Left renal cortex interstitium (tissue), 4 donors: ENCODE results near the gene CCDC9. TPM values are rescaled to one million over a fixed set of nuclear protein-coding genes. Genes with fewer than 3 reads are reported as not detected.

Experiments used
- DNase-seq, 4 donors: peaks; one replicate each; pipeline ENCODE4 v3.0.0-alpha.2; 2013; ENCODE audit warnings: low read depth in 4 of 4, low spot score in 2 of 4, missing footprints in 1 of 4
- polyA plus RNA-seq, 4 donors: library from polyadenylated mRNA; unstranded; fragments of 120-200 nt; gene quantifications; one replicate each; pipeline ENCODE4 v1.2.1, GENCODE V29; 2013; ENCODE audit not compliant: insufficient read length in 4 of 4

The CCDC9 gene
- polyA plus RNA-seq: 10 to 100 TPM; 19.5 to 31.8 (median 29.0) TPM

DNA sequence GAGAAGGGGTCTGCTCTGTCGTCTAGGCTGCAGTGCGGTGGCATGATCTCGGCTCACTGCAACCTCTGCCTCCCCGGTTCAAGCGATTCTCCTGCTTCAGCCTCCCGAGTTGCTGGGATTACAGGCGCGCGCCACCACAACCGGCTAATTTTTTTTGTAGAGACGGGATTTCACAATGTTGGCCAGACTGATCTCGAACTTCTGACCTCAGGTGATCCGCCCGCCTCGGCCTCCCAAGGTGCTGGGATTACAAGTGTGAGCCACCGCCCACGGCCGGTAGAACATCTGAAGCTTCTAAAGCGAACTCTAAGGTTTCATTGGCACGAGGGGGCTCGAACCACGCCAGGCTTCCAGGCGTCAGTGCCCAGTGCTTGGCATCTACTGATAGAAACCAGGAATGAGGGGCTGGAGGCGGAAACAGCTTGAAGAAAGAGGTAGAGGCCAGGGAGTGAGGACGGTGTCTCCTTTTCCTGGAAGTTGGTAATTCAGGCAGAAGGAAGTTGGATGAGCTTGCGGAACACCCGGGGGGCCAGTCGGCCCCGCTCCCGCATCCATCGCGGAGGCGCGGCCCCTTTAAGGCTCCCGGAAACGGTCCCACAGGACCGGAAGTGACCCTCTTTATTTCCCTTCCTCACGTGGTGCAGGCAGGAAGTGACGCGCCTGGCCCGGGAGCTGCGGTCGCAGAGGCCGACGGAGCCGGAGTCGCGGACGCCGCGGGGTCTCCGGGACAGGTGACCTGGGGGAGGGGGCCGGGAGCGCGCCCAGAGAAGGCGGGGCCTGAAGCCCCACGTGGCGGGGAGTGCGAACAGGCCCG, at the start of gene CCDC9:
Gene CCDC9, plus strand, starts transcription at position 647 of the 814 bp plus-strand sequence. CDS start 1,876 bp downstream, outside the sequence.
- peak; percentile 87 to 94 (median 92) for DNase-seq

DNA sequence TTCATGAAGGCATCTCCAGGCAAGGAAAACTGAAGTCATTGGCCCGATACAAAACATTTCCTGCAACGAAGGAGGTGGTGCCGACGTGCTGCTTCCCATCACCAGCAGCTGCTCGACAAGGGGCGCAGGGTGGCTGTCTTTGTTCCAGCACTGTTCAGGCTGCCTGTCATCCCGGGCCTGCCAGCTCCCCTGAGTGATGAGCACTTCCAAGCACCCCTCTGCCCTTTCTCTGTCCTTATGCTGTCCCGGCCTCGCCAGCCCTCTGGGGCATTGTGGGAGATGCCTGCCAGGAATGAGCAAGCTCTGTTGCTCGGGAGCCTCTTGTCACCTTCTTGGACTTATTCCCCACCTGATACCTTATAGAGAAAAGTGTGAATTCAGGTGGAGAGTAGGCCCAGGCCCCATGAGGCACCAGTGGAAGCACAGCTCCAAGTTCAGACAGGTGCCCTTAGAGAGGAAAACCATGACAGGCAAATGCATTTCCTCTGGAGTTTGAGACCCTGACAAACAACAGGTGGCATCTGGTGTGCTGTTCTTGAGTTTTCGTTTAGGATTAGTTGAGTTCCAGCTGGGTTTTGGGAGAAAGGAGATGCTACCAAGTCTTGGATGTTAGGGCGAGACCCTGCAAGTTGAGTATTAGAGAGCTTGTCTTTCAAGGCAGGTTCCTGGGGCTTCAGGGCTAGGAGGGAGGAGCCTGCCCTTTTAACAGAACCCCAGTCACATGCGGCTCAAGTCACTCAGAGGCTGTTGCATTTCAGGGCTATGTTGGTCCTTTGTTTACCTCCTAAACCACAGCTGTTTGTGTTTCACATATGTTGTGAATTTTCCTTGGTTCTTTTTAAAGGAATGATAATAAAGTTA, 46.8 kb upstream of the CCDC9 start:
- DNase-seq: no peak

DNA sequence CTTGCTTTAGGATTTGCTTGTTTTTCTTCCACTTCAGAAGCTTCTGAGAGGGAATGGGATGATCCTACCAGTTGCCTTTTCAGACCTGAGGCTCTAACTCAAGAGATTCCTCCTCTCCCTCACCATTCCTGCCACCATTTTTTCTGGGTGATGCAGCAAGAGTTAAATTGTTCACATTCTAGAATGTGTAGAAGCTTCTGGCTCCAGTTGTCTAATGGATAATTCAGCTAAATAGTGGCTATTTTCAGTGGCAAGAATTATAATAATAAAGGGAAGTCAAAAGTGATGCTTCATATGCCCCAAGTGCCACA, 46.2 kb upstream of the CCDC9 start:
- no peak for DNase-seq

DNA sequence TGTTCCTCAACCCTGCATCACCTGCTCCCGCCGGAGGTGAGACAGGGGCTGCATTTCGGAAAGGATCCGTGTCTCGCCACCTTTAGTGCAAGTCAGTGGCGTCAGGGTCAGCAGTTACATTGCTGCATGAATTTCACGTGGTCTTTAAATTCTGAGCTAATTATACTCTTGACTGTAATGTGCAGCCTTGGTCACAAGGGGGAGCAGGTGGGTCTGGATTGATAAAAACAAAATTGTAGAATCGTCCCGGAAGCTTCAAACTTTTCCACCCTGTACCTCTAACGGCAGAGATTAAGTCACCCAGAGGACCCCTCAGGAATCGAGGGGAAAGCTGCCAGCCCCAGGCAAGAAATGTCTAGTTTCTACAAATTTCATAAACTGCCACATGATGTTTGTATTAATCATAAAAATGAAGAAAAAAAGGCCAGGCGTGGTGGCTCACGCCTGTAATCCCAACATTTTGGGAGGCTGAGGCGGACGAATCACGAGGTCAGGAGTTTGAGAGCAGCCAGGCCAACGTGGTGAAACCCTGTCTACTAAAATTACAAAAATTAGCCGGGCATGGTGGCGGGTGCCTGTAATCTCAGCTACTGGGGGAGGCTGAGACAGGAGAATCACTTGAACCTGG, 45.5 kb upstream of the CCDC9 start:
- peak in 1 of 4 donors; percentile 72 for DNase-seq

DNA sequence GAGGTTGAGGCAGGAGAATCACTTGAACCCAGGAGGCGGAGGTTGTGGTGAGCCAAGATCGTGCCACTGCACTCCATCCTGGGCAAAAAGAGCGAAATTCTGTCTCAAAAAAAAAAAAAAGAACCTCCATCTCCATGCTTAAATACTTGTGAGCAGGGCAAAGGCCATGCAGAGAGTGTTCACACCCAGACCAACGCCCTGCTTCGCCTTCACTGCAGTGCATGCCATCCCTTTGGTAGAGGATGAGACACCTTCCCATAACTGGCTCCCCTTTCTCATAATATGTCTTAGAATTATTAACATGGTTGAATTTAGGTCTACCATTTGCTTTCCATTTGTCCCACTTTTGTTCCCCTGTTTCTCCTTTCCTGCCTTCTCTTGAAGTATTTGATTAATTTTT, 40.7 kb upstream of the CCDC9 start:
- no peak for DNase-seq

DNA sequence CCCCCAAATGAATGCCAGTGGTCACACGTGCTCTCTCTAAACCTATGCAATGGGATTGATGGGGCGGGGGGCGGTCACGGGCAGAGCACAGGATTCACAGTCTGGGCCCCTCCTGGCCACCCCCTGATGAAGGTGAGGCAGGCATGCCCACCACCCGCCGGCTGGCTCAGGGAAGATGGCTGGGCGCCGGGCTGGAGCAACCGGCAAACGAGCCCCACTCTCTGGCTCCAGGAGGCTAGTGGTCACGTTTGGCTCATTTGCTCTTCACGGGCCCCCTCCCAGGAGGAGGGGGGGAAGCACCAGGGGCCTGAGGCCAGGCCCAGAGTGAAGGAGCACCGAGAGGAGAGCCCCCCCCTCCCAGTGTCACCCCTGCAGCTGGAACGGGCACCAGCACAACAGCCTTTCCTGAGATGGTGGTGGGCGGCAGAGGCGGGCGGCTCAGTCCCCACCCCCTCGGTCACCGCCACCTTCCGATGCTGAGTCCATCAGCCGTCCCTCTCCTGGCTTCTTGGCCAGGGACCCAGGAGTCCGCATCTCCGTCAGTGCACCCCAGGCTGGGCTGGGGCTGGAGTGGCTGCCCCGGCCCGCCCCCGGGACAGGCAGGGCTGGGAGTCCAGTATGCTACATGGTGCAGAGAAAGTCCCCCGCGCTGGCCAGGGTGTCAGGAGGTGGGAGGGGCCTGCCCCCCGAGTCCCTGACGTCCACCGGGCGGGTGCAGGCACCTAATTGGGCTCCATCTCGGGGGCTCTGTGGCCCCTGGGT, 35.1 kb upstream of the CCDC9 start:
- DNase-seq: no peak

DNA sequence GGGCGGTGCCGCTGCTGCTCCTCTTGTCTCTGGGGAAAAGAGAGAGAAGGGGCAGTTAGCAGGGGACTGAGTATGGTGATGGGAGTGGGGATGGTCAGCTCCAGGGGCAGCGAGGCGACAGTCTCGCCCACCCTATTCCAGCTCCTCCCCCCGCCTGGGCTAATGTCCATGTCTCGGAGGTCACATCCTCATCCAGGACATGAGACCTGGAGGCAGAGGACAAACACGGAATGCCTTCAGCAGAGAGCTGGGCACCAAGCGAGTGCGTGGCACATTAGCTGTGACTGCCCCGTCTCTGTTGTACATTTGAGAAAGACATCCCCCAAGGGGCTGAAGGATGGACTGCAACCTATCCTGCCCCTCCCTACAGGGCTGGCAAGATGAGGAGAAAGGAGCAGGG, 34.4 kb upstream of the CCDC9 start:
- no peak for DNase-seq

DNA sequence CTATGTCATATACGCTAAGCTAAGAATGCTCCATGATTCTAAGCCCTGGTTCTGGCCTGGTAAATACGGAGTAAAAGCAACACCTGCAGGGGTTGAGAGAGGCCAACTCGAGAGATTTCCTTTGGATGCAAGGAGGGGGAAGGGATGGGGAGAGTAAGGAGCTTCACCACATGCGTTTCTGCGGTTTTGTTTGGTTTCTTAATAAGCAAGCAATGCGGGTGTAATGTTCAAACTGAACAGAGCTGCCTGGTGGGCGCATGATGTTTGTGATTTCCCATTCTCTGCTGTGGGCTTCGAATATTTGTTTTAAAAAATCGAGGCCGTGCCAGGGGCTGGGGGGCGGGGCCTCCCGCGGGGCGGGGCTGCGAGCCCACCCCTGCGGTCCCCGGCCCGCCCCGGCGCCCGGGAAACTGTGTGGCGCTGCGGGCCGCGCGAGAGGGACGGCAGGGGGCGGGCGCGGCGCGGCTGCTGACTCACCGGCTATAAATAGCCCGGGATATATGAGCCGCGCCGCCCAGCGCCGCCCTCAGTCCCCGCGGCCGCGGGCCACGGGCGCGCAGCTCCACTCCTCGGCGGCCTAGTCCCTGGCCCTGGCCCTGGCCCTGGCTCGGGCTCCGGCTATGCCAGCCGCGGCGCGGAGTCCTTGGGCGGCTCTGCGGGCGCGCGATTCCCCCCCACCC, 30.4 kb upstream of the CCDC9 start:
- DNase-seq: peak in 1 of 4 donors; percentile 76

DNA sequence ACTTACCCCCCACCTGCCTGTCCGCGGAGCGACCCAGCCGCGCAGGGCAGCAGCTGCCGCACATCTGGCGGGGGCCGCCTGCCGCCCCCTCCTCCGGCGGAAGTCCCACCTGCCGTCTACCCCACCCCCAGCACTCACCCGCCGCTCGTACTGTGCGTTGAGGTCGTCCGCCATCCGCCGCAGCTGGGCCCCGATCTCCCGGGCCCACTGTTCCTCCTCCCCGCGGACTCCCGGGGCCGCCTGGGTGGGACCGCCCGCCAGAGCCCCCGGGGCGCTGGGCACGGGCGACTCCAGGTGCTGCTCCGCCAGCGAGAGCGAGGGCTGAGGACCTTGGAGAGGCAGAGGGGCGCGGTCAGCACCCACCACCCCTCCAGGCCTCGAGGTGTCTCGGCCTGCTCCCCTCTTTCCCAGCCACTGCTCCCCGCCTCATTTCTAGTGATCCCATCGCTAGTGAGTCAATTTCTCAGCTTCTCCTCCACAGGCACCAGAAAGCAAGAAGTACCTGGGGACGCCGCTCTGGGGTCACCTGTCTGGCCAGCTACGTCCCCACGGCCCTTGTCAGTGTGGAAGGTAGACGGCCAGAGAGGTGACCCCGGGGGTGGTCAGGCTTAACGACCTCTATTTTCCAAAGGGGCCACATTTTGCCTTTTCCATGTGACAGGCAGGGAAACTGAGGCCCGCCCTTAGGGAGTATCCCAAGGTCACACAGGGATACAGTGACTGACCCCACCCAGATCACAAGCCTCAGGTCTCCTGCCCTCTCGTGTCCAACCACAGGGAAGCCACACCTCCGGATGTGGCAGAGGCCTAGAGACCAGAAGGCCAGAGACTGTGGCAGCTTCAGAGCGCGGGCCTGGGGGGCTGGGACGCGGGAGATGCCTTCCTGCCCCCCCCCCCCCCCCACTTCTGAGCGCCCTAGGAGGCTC, 29.6 kb upstream of the CCDC9 start:
- no peak for DNase-seq

DNA sequence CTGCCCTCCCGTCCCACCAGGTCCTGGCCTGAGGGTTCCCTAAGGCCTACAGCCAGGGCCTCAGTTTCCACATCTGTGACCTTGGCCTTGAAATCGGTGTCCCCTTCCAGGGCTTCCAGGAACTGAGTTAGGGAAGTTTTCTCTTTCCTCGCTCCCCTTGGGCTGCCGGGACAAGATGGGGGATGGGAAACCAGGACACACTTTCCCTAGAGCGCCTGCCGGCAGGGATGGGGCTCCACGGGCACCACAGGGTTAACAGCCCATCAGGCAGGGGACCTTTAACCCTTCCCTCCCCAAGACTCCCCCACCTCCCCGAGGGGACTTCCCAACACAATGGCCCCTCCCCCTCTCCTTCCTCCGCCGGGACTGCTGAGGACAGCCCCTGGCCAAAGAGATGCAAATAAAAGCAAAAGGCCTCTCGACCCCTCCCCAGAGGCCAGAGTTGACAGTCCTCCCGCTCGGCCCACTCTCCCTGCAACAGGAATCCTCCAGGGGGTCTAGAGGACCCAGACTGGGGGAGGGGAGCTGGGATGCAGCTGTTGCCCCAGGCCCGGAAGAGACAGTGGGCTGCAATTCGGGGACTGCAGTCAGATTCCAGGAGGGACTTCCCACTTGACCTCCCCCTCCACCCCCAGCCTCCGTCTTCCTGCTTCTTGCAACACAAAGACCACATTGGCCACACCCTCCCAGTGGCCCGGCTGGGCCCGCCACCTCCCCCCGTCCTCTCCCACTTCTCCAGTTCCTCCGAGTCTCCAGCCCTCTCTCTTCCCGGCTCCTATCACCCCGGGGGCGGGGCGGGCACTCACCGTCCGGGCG, 28.8 kb upstream of the CCDC9 start:
- no peak for DNase-seq

DNA sequence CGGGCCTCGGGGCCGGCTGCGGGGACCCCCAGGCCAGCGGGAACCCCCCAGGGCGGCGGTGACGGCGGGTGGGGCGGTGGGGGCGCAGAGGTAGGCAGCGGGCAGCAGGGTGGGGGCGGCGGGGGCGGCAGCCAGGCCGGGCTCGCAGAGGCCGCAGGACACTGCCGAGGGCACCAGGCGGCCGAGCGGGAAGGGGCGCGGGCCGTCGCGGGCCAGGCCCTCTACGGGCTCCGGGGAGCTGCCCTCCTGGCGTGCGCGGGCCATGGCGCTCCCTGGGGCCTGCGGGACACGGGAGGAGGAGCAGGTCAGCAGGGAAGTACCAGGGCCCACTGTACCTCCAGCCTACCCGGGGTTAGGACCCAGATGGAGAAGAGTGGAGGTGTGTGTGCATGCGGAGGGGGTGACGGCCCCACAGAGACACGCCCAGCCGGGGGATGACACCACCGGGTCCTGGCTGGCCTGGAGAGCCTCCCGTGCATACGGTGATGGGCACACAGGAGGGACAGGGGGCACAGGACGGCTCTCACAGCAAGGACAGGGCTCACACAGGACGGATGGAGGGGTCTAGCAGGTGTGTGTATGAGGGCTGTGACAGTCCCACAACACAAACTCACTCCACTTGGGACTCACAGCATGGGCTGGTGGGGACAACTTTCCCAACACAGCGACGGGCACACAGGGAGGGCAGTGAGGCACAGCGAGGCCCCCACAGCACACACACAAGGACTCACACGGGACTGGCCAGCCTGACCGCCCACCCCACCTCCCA, 28.0 kb upstream of the CCDC9 start:
- DNase-seq: no peak

DNA sequence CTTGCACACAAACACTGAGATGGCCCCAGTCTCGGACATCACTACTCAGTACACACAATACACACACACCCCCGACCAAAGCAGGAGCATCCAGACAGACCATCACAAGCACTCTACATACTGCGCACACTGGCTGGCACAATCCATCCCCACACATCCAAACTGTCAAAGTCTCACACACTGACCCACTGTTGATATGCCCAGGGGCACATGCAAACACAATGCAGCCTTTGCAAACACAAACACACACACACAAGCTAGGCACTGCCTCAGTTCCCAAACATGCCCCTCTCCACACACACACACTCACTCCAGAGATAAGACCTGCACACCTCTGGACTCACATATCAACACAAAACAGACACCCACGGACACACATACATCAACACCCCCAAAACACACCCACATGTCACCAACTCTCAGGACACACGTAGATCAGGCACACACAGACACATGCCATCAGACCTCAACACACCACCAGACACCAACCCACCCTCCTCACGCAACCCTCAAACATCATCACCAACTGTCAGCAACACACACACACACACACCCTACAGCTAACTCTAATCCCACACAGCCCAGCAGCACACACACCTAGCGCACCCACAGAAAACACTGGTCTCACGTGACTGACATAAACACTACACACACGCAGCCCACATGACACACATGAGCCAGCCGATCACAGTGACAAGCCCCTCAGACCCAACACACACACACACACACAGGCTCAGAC, 27.2 kb upstream of the CCDC9 start:
- no peak for DNase-seq

DNA sequence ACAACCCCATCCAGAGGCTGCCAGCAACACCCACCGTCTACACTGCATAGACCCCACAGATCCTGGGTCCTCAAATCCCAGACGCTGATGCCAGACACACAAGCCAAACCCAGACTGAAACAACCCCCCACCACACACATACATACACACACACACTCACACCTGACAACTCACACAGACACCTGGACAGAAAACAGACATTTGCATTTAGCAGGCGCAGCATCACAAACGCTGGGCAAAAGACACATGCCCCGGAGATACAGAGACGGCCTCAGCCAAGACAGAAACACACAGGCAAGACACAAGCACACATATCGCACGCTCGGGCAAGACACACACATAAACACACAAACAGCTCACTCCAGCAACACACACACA, 26.7 kb upstream of the CCDC9 start:
- DNase-seq: no peak

DNA sequence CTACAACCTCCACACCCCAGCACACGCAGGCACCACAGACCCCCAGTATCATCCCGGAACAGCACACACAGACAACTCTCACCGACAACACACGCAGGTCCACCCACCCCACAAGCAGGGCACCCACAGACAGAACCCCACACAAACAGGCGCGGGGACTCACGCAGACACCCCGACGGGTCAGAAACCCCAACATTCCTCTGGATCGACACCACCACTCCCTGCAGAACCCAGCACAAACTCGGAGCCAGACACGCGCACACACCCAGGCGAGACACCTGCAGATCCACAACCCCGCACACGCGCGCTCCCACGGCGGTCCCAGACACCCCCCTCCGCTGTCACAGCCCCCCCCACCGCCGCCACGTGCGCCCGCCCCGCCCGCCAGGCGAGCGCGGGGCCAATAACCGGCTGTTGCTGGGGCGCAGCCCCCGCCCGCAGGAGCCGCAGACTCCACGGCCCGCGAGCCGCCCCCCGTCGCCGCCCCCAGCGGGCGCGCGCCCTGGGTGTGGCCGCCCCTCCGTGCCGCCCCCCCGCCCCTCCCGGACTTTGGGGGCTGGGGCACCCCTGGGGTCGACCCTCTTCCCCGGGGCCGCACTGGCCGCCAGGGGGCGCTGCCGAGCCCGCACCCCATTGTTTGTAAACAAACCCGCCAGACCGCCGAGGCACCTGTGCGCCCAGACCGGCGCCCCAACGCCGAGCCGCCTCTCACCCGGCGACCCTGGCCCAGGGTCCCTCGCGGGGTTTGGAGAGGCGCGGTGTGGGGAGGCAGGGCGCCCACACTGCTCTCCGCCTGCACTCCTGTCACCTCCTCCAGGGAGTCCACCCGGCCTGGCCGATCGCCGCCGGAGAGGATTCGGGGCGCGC, 26.0 kb upstream of the CCDC9 start:
- DNase-seq: no peak

DNA sequence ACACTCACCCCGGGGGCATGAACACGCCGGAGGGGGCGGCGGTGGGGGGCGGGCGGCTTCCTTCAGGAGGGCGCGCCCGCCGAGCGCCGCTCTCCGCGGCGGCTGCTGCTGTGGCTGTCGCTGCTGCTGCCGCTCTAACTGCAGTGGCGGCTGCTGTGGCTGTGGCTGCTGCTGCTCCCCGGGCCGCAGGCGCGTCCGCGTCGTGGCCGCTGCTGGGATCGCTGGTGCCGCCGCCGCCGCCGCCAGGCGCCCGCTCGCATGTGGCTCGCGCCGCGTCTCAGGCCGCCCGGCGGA, 25.5 kb upstream of the CCDC9 start, which contains the start of gene BBC3:
Gene BBC3, minus strand, starts transcription at position 279 of the 294 bp plus-strand sequence. CDS start 2,768 bp downstream, outside the sequence.
- no peak for DNase-seq
